Measurements from ENCODE around the gene AFP. TPM values are rescaled to one million over a fixed set of nuclear protein-coding genes. Genes with fewer than 3 reads are reported as not detected.

The AFP gene
- total RNA-seq, 1 donor from 2014 or later: 166 TPM

DNA sequence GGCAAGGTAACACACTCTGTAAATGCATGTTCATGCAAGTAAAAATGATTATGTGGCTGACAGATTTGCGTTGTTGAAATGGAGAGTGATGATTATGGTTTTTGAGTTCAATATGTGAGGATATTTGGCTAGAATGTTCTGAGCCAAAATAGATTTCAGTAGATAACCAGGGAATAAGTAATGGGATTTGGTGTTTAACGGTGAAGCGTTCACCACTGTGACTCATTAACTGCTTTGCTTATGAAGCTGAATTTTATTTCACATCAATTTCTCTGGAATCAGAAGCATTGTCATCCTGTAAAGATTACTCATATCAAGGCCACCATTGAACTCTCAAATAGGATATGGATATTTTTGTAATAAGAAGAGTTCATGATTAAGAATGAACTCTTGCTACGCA lies 11.7 kb downstream of the AFP start:
- H3K9me3 Mint-ChIP-seq (ENCODE audit: low read depth): no peaks in the 10 kb centered on the region
- no peak overlapping the region for H3K27ac Mint-ChIP-seq
- H3K27me3 Mint-ChIP-seq: no peaks in the 10 kb centered on the region
- peaks cover 18% of the 10 kb centered on the region for H3K4me1 Mint-ChIP-seq (ENCODE audit: low read depth)
- no peaks in the 10 kb centered on the region for H3K36me3 Mint-ChIP-seq (ENCODE audit: insufficient read depth)
- DNase-seq (ENCODE audit: low spot score, unreplicated experiment): no peak
- TF ChIP-seq, protein P1, sequence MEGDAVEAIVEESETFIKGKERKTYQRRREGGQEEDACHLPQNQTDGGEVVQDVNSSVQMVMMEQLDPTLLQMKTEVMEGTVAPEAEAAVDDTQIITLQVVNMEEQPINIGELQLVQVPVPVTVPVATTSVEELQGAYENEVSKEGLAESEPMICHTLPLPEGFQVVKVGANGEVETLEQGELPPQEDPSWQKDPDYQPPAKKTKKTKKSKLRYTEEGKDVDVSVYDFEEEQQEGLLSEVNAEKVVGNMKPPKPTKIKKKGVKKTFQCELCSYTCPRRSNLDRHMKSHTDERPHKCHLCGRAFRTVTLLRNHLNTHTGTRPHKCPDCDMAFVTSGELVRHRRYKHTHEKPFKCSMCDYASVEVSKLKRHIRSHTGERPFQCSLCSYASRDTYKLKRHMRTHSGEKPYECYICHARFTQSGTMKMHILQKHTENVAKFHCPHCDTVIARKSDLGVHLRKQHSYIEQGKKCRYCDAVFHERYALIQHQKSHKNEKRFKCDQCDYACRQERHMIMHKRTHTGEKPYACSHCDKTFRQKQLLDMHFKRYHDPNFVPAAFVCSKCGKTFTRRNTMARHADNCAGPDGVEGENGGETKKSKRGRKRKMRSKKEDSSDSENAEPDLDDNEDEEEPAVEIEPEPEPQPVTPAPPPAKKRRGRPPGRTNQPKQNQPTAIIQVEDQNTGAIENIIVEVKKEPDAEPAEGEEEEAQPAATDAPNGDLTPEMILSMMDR (IDR thresholded peaks at IDR 0.05; ENCODE audit: unreplicated experiment): no peak
- H3K4me3 Mint-ChIP-seq (ENCODE audit: low read depth): no peak overlapping the region

DNA sequence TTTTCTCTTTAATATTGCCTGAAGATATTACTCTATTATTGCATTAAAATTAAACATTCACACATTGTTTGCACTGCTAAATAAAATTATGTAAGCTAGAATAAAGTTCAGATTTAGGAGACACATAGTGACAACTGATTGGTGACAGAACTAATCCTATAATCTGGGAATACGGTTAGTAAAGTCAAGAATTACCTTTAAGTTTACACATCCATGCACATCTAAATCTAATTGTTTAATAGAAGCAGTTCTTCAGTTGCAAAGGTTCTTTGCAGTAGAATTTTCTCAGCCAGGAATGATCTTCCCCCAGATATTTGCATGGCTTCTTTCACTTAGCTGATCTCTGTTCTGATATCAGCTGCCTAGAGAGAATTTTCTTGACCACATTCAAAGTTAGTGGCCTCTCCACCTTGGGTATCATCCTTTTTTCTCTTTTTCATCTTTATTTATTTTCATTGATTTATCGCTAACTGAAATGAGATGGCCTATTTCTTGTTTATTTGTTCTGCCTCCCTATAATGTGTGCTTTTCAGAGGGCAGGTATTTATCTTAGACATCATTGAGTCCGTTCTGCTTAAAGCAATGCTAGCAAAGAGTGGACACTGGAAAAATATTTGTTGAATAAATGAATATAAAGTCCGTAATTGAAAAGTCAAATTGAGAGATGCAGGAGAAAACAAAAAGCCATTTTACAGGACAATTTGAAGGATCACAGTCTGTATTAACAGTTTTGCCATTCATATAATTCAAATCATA lies 12.6 kb downstream of the AFP start:
- H3K36me3 Mint-ChIP-seq (ENCODE audit: insufficient read depth): no peaks in the 10 kb centered on the region
- no peak overlapping the region for H3K27ac Mint-ChIP-seq
- DNase-seq (ENCODE audit: low spot score, unreplicated experiment): no peak
- H3K9me3 Mint-ChIP-seq (ENCODE audit: low read depth): no peaks in the 10 kb centered on the region
- TF ChIP-seq, protein P1 (IDR thresholded peaks at IDR 0.05; ENCODE audit: unreplicated experiment): no peak
- no peak overlapping the region for H3K4me3 Mint-ChIP-seq (ENCODE audit: low read depth)
- peaks cover 26% of the 10 kb centered on the region for H3K4me1 Mint-ChIP-seq (ENCODE audit: low read depth)
- no peaks in the 10 kb centered on the region for H3K27me3 Mint-ChIP-seq

DNA sequence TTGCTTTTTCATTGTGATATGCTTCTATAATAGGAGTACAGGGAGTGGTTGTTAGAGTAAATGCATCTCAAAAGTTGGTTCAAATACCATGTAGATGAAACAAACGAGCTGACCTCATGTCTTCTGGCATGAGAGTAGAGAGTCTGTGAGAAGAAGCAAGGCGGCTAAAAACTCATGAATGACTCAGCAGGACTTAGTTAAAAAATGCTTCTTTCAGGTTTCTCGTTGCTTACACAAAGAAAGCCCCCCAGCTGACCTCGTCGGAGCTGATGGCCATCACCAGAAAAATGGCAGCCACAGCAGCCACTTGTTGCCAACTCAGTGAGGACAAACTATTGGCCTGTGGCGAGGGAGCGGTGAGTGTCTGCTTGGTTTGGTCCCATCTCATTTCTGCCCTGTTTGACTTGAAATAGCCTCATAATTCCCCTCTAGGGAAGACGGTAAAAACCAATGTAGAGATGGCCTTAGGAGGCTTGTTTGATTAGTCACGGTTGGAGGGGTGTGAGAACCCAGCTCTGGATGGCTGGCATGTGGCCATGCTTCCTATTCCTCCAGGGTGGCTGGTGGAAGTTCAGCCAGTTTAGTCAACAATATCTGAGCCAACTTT lies 14.5 kb downstream of the AFP start:
- Mint-ChIP-seq H3K27me3 (no peaks in the 10 kb centered on the region), H3K4me3 (ENCODE audit: low read depth) (peak overlapping the region; percentile 4), H3K4me1 (ENCODE audit: low read depth) (peaks cover 29% of the 10 kb centered on the region)

DNA sequence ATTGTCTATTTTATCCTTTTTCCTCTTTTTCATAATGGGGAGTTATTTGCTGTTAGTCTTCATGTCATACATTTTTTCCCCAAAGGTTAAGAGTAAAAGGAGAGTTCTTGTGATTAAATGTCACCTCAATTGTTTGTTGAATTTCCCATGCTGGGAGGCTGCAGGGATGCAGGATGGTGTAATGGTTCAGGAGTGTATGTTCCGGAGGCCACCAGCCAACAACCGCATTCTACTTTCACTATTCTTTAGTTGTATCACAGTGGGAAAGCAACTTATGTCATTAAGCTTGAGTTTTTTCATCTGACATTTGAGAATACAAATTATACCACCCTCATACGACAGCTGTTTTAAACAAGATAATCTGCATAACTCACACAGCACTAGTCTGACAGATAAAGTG lies 15.4 kb downstream of the AFP start:
- Mint-ChIP-seq H3K36me3 (ENCODE audit: insufficient read depth) (peaks cover under 1% of the 10 kb centered on the region), H3K27me3 (no peaks in the 10 kb centered on the region), H3K27ac (no peak overlapping the region), H3K4me1 (ENCODE audit: low read depth) (peaks cover 27% of the 10 kb centered on the region), H3K9me3 (ENCODE audit: low read depth) (peaks cover 3% of the 10 kb centered on the region), H3K4me3 (ENCODE audit: low read depth) (no peak overlapping the region)
- TF ChIP-seq, protein P1 (IDR thresholded peaks at IDR 0.05; ENCODE audit: unreplicated experiment): no peak
- no peak for DNase-seq (ENCODE audit: low spot score, unreplicated experiment)

More for the DNA sequence above, 14.5 kb downstream of the AFP start:
- no peaks in the 10 kb centered on the region for H3K36me3 Mint-ChIP-seq (ENCODE audit: insufficient read depth)
- DNase-seq (ENCODE audit: low spot score, unreplicated experiment): no peak
- H3K9me3 Mint-ChIP-seq (ENCODE audit: low read depth): no peaks in the 10 kb centered on the region
- TF ChIP-seq, protein P1 (IDR thresholded peaks at IDR 0.05; ENCODE audit: unreplicated experiment): no peak
- H3K27ac Mint-ChIP-seq: no peak overlapping the region

DNA sequence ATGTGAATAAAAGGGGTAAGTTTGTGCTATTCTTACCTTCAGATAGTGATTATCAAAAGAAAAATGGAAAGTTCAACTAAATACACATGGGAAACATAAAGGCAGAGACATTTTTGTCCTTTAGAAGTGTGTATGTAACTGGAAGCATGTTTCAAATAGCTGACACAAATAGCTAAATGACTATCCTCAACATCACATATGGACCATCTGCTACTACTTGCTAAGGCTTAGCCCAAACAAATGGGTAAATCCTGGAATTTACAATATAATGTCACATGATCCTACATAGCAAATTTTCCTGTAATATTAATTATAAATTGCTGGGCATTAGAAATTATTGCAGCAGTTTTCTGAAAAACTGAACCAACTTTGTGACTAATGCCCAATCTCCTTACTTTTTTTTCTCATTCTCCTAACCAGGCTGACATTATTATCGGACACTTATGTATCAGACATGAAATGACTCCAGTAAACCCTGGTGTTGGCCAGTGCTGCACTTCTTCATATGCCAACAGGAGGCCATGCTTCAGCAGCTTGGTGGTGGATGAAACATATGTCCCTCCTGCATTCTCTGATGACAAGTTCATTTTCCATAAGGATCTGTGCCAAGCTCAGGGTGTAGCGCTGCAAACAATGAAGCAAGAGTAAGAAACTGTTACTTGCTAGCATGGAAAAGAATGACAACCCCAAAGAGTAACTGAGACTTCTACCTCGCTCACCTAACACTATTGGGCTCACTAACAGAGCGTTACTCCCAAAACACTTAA lies 16.1 kb downstream of the AFP start:
- TF ChIP-seq, protein P1 (IDR thresholded peaks at IDR 0.05; ENCODE audit: unreplicated experiment): no peak
- peaks cover 25% of the 10 kb centered on the region for H3K4me1 Mint-ChIP-seq (ENCODE audit: low read depth)
- DNase-seq (ENCODE audit: low spot score, unreplicated experiment): no peak
- no peak overlapping the region for H3K27ac Mint-ChIP-seq
- H3K27me3 Mint-ChIP-seq: no peaks in the 10 kb centered on the region
- peaks cover 1% of the 10 kb centered on the region for H3K36me3 Mint-ChIP-seq (ENCODE audit: insufficient read depth)
- H3K4me3 Mint-ChIP-seq (ENCODE audit: low read depth): no peak overlapping the region
- peaks cover 4% of the 10 kb centered on the region for H3K9me3 Mint-ChIP-seq (ENCODE audit: low read depth)

Measured in progenitor cell of endocrine pancreas (in vitro differentiated cells).